ENCODE data around the gene HTR6.

Gene HTR6

GRCh38 chr1:19690342-19690741, 25.7 kb downstream of the HTR6 start:
- H3K4me1 ChIP-seq (ENCODE audit: control insufficient read depth in 1 of 2, insufficient read depth in 2 of 2, low read length in 2 of 2) = no peaks in the 10 kb centered on the region
- H3K9me3 ChIP-seq (ENCODE audit: control insufficient read depth in 1 of 2, low read length in 2 of 2) = peaks cover 0 to 7% of the 10 kb centered on the region in 2 donors
- no peak overlapping the region for H3K4me3 ChIP-seq (ENCODE audit: low read depth in 1 of 2, low read length in 2 of 2)
- H3K36me3 ChIP-seq (ENCODE audit: control insufficient read depth in 1 of 2, insufficient read depth in 2 of 2, low read length in 2 of 2) = peaks cover 0 to 51% of the 10 kb centered on the region in 2 donors
- H3K27me3 ChIP-seq (ENCODE audit: low read depth, low read length) = no peaks in the 10 kb centered on the region
- no peak overlapping the region for H3K27ac ChIP-seq (ENCODE audit: low read length)

- Histone ChIP-seq H3K27me3 (ENCODE audit: low read depth, low read length) (no peaks in the 10 kb centered on the region), H3K27ac (ENCODE audit: low read length) (no peak overlapping the region), H3K36me3 (ENCODE audit: control insufficient read depth in 1 of 2, insufficient read depth in 2 of 2, low read length in 2 of 2) (peaks cover 0 to 51% of the 10 kb centered on the region in 2 donors), H3K4me1 (ENCODE audit: control insufficient read depth in 1 of 2, insufficient read depth in 2 of 2, low read length in 2 of 2) (no peaks in the 10 kb centered on the region), H3K9me3 (ENCODE audit: control insufficient read depth in 1 of 2, low read length in 2 of 2) (peaks cover 0 to 2% of the 10 kb centered on the region in 2 donors), H3K4me3 (ENCODE audit: low read depth in 1 of 2, low read length in 2 of 2) (no peak overlapping the region)
These were observed 29.6 kb downstream of the HTR6 start for GRCh38 chr1:19694298-19694697.

GRCh38 chr1:19695772-19696171, 31.1 kb downstream of the HTR6 start:
- H3K27me3 ChIP-seq (ENCODE audit: low read depth, low read length) = no peaks in the 10 kb centered on the region
- peaks cover 0 to 54% of the 10 kb centered on the region in 2 donors for H3K36me3 ChIP-seq (ENCODE audit: control insufficient read depth in 1 of 2, insufficient read depth in 2 of 2, low read length in 2 of 2)
- no peaks in the 10 kb centered on the region for H3K9me3 ChIP-seq (ENCODE audit: control insufficient read depth in 1 of 2, low read length in 2 of 2)

GRCh38 chr1:19696820-19697219, 32.1 kb downstream of the HTR6 start:
- Histone ChIP-seq H3K27ac (ENCODE audit: low read length) (no peak overlapping the region), H3K36me3 (ENCODE audit: control insufficient read depth in 1 of 2, insufficient read depth in 2 of 2, low read length in 2 of 2) (peaks cover 0 to 46% of the 10 kb centered on the region in 2 donors), H3K27me3 (ENCODE audit: low read depth, low read length) (no peaks in the 10 kb centered on the region)

More at GRCh38 chr1:19695772-19696171, 31.1 kb downstream of the HTR6 start:
- Histone ChIP-seq H3K4me3 (ENCODE audit: low read depth in 1 of 2, low read length in 2 of 2) (no peak overlapping the region), H3K27ac (ENCODE audit: low read length) (no peak overlapping the region), H3K4me1 (ENCODE audit: control insufficient read depth in 1 of 2, insufficient read depth in 2 of 2, low read length in 2 of 2) (no peaks in the 10 kb centered on the region)

GRCh38 chr1:19698181-19698580, 33.5 kb downstream of the HTR6 start:
- H3K27me3 ChIP-seq (ENCODE audit: low read depth, low read length) = no peaks in the 10 kb centered on the region
- H3K36me3 ChIP-seq (ENCODE audit: control insufficient read depth in 1 of 2, insufficient read depth in 2 of 2, low read length in 2 of 2) = peaks cover 0 to 43% of the 10 kb centered on the region in 2 donors
- H3K4me1 ChIP-seq (ENCODE audit: control insufficient read depth in 1 of 2, insufficient read depth in 2 of 2, low read length in 2 of 2) = no peaks in the 10 kb centered on the region
- no peak overlapping the region for H3K27ac ChIP-seq (ENCODE audit: low read length)
- H3K4me3 ChIP-seq (ENCODE audit: low read depth in 1 of 2, low read length in 2 of 2) = no peak overlapping the region
- H3K9me3 ChIP-seq (ENCODE audit: control insufficient read depth in 1 of 2, low read length in 2 of 2) = no peaks in the 10 kb centered on the region

More at GRCh38 chr1:19696820-19697219, 32.1 kb downstream of the HTR6 start:
- Histone ChIP-seq H3K4me1 (ENCODE audit: control insufficient read depth in 1 of 2, insufficient read depth in 2 of 2, low read length in 2 of 2) (no peaks in the 10 kb centered on the region), H3K9me3 (ENCODE audit: control insufficient read depth in 1 of 2, low read length in 2 of 2) (no peaks in the 10 kb centered on the region), H3K4me3 (ENCODE audit: low read depth in 1 of 2, low read length in 2 of 2) (no peak overlapping the region)

GRCh38 chr1:19700079-19700777, 35.6 kb downstream of the HTR6 start:
- Histone ChIP-seq H3K27ac (ENCODE audit: low read length) (no peak overlapping the region), H3K4me1 (ENCODE audit: control insufficient read depth in 1 of 2, insufficient read depth in 2 of 2, low read length in 2 of 2) (peaks cover 0 to 4% of the 10 kb centered on the region in 2 donors), H3K9me3 (ENCODE audit: control insufficient read depth in 1 of 2, low read length in 2 of 2) (no peaks in the 10 kb centered on the region), H3K36me3 (ENCODE audit: control insufficient read depth in 1 of 2, insufficient read depth in 2 of 2, low read length in 2 of 2) (peaks cover 0 to 24% of the 10 kb centered on the region in 2 donors), H3K4me3 (ENCODE audit: low read depth in 1 of 2, low read length in 2 of 2) (no peak overlapping the region), H3K27me3 (ENCODE audit: low read depth, low read length) (no peaks in the 10 kb centered on the region)

- Histone ChIP-seq H3K27ac (ENCODE audit: low read length) (no peak overlapping the region), H3K4me1 (ENCODE audit: control insufficient read depth in 1 of 2, insufficient read depth in 2 of 2, low read length in 2 of 2) (peaks cover 0 to 4% of the 10 kb centered on the region in 2 donors), H3K27me3 (ENCODE audit: low read depth, low read length) (no peaks in the 10 kb centered on the region), H3K36me3 (ENCODE audit: control insufficient read depth in 1 of 2, insufficient read depth in 2 of 2, low read length in 2 of 2) (peaks cover 0 to 17% of the 10 kb centered on the region in 2 donors), H3K4me3 (ENCODE audit: low read depth in 1 of 2, low read length in 2 of 2) (no peak overlapping the region), H3K9me3 (ENCODE audit: control insufficient read depth in 1 of 2, low read length in 2 of 2) (no peaks in the 10 kb centered on the region)
These were observed 38.6 kb downstream of the HTR6 start for GRCh38 chr1:19703280-19703679.

GRCh38 chr1:19704247-19705113, 39.8 kb downstream of the HTR6 start:
- no peaks in the 10 kb centered on the region for H3K9me3 ChIP-seq (ENCODE audit: control insufficient read depth in 1 of 2, low read length in 2 of 2)
- H3K4me1 ChIP-seq (ENCODE audit: control insufficient read depth in 1 of 2, insufficient read depth in 2 of 2, low read length in 2 of 2) = peaks cover 0 to 4% of the 10 kb centered on the region in 2 donors
- H3K4me3 ChIP-seq (ENCODE audit: low read depth in 1 of 2, low read length in 2 of 2) = no peak overlapping the region
- no peaks in the 10 kb centered on the region for H3K27me3 ChIP-seq (ENCODE audit: low read depth, low read length)
- H3K27ac ChIP-seq (ENCODE audit: low read length) = no peak overlapping the region
- peaks cover 0 to 15% of the 10 kb centered on the region in 2 donors for H3K36me3 ChIP-seq (ENCODE audit: control insufficient read depth in 1 of 2, insufficient read depth in 2 of 2, low read length in 2 of 2)

GRCh38 chr1:19705464-19705863, 40.8 kb downstream of the HTR6 start:
- Histone ChIP-seq H3K27ac (ENCODE audit: low read length) (no peak overlapping the region), H3K4me3 (ENCODE audit: low read depth in 1 of 2, low read length in 2 of 2) (no peak overlapping the region), H3K27me3 (ENCODE audit: low read depth, low read length) (no peaks in the 10 kb centered on the region), H3K36me3 (ENCODE audit: control insufficient read depth in 1 of 2, insufficient read depth in 2 of 2, low read length in 2 of 2) (peaks cover 0 to 8% of the 10 kb centered on the region in 2 donors), H3K4me1 (ENCODE audit: control insufficient read depth in 1 of 2, insufficient read depth in 2 of 2, low read length in 2 of 2) (peaks cover 0 to 4% of the 10 kb centered on the region in 2 donors), H3K9me3 (ENCODE audit: control insufficient read depth in 1 of 2, low read length in 2 of 2) (no peaks in the 10 kb centered on the region)

GRCh38 chr1:19706136-19706535, 41.5 kb downstream of the HTR6 start:
- peaks cover 0 to 4% of the 10 kb centered on the region in 2 donors for H3K4me1 ChIP-seq (ENCODE audit: control insufficient read depth in 1 of 2, insufficient read depth in 2 of 2, low read length in 2 of 2)
- no peak overlapping the region for H3K4me3 ChIP-seq (ENCODE audit: low read depth in 1 of 2, low read length in 2 of 2)
- H3K27ac ChIP-seq (ENCODE audit: low read length) = no peak overlapping the region
- H3K27me3 ChIP-seq (ENCODE audit: low read depth, low read length) = no peaks in the 10 kb centered on the region
- H3K36me3 ChIP-seq (ENCODE audit: control insufficient read depth in 1 of 2, insufficient read depth in 2 of 2, low read length in 2 of 2) = peaks cover 0 to 6% of the 10 kb centered on the region in 2 donors
- no peaks in the 10 kb centered on the region for H3K9me3 ChIP-seq (ENCODE audit: control insufficient read depth in 1 of 2, low read length in 2 of 2)

GRCh38 chr1:19708567-19709110, 44.0 kb downstream of the HTR6 start:
- Histone ChIP-seq H3K36me3 (ENCODE audit: control insufficient read depth in 1 of 2, insufficient read depth in 2 of 2, low read length in 2 of 2) (peaks cover 4 to 6% of the 10 kb centered on the region in 2 donors), H3K27ac (ENCODE audit: low read length) (no peak overlapping the region), H3K4me3 (ENCODE audit: low read depth in 1 of 2, low read length in 2 of 2) (no peak overlapping the region), H3K4me1 (ENCODE audit: control insufficient read depth in 1 of 2, insufficient read depth in 2 of 2, low read length in 2 of 2) (peaks cover 0 to 4% of the 10 kb centered on the region in 2 donors), H3K27me3 (ENCODE audit: low read depth, low read length) (no peaks in the 10 kb centered on the region), H3K9me3 (ENCODE audit: control insufficient read depth in 1 of 2, low read length in 2 of 2) (no peaks in the 10 kb centered on the region)
